Skin epidermis (tissue), 12 donors: ENCODE results near the gene RMND1.
"Not testable (repeated sequence)": the region's sequence is repeated elsewhere in the genome, so short reads cannot be mapped to it uniquely, and the experiment has no call there.

Experiments used
- H3K27ac ChIP-seq, 21 experiments: fragments of 200-600 bp; sonication (generic) in 11 of 21; one replicate each; pipeline ENCODE4 v1.5.0; 2020; ENCODE audit warnings: mild to moderate bottlenecking in 3 of 21, inconsistent platforms in 2 of 21, moderate library complexity in 2 of 21
- H3K4me3 ChIP-seq, 7 experiments: fragments of 200-600 bp; sonication (generic) in 2 of 7; one replicate each; pipeline ENCODE4 v1.5.0; 2020; ENCODE audit warnings: inconsistent platforms in 2 of 7, mild to moderate bottlenecking in 2 of 7, moderate library complexity in 1 of 7

Gene RMND1

GRCh38 chr6:151455751-151456398 lies 3.9 kb upstream of the RMND1 start:
- not testable (repeated sequence) for H3K27ac ChIP-seq, H3K4me3 ChIP-seq

DNA sequence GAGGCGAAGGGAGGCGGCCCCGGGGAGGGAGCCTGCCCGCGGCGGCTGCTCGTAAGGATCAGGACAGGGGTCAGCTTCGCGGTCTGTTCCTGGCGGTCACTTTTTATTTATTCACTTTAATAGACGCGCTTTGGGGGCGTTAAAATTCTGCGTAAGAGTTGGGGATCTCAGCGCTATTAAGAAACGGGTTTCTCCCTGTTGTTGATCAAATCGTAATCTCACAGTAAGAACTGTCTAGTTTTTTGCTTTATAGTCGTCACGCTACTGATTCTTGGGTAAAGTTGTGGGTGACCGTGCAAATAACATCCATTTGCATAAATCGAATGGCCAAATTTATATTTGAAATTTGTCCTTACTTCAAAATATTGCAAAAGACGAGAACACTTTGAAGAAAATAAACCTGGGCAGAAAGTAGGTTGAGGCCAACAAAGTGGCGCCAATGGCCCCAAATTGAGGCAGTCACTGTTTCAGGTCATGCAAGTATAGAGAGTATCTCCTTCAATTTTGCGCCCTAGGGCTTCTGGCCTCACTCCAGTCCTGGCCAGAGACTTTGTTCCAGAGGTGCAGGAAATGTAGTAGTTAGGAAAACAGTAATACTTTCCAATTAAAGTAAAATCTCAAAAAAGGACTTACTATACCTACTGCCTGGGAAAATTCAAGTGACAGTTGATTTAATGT lies 963 bp upstream of the RMND1 start:
- peak overlapping the region; percentile 63 to 98 (median 89) for H3K4me3 ChIP-seq
- H3K27ac ChIP-seq: peak overlapping the region; percentile 81 to 98 (median 95)

DNA sequence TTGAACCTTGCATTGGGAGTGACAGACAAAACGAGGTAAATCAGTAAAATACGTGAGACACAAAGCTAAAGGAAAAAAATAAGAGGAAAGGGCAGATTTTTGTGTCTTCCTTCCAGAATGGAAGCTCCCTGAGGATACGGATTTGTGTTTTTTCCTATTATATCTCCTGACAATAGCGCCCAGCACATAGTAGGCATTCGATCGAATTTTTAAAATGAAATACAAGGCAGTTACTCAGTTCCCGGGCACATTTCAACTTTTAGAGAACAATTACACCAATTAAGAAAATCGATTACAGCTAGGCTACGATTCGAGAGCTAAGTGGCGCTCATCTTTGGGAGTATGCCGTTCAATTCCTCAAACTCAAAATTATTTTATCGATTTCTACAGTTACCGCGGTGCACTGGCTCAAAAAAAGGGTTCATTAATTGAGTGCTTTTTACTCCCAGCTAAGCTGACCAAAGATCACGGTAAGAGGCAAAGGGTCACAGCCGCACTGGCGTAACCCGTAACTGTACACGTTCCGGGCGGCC lies 443 bp downstream of the RMND1 start:
- H3K27ac ChIP-seq: peak overlapping the region in 20 of 21 experiments; percentile 72 to 97 (median 85)
- H3K4me3 ChIP-seq: peak overlapping the region; percentile 60 to 98 (median 84)

DNA sequence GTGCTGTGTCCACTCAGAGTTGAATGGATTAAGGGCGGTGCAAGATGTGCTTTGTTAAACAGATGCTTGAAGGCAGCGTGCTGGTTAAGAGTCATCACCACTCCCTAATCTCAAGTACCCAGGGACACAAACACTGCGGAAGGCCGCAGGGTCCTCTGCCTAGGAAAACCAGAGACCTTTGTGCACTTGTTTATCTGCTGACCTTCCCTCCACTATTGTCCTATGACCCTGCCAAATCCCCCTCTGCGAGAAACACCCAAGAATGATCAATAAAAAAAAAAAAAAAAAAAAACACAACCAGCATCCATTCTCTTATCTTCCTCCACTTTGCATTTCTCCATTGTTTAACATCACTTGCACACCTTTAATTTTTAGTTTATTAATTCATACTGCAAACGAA lies 998 bp downstream of the RMND1 start:
- Histone ChIP-seq H3K27ac (peak overlapping the region in 2 of 21 experiments; percentile 90), H3K4me3 (peak overlapping the region; percentile 60 to 98 (median 84))

DNA sequence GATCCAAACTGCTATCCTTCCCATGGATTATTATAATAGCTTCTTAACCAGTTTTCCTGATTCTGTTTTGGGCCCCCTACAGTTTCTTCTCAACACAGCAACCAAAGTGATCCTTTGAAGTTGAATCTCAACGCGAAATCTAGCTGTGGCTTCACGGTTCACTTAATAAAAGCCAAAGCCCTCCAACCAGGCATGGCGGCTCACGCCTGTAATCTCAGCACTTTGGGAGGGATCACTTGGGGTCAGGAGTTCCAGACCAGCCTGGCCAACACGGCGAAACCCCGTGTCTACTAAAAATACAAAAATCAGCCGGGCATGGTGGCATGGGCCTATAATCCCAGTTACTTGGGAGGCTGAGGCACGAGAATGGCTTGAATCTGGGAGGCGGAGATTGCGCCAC lies 3.3 kb downstream of the RMND1 start:
- no peak overlapping the region for H3K4me3 ChIP-seq
- H3K27ac ChIP-seq: no peak overlapping the region

- Histone ChIP-seq H3K4me3 (no peak overlapping the region), H3K27ac (peak overlapping the region in 3 of 21 experiments; percentile 35 to 73 (median 45))
These were observed 4.7 kb downstream of the RMND1 start for GRCh38 chr6:151447237-151447636.

- no peak overlapping the region for H3K4me3 ChIP-seq
- peak overlapping the region in 4 of 21 experiments; percentile 2 to 73 (median 47) for H3K27ac ChIP-seq
These were observed 6.4 kb downstream of the RMND1 start for GRCh38 chr6:151445482-151445881.

- Histone ChIP-seq H3K4me3 (no peak overlapping the region), H3K27ac (peak overlapping the region in 3 of 21 experiments; percentile 7 to 46 (median 15))
These were observed 7.9 kb downstream of the RMND1 start for GRCh38 chr6:151443911-151444621.

GRCh38 chr6:151443454-151443853 lies 8.5 kb downstream of the RMND1 start:
- Histone ChIP-seq H3K4me3 (no peak overlapping the region), H3K27ac (peak overlapping the region in 3 of 21 experiments; percentile 7 to 65 (median 10))

- Histone ChIP-seq H3K27ac (no peak overlapping the region), H3K4me3 (no peak overlapping the region)
These were observed 9.6 kb downstream of the RMND1 start for GRCh38 chr6:151442371-151442770.

GRCh38 chr6:151441390-151442166 lies 10.3 kb downstream of the RMND1 start:
- Histone ChIP-seq H3K4me3 (no peak overlapping the region), H3K27ac (peak overlapping the region in 5 of 21 experiments; percentile 7 to 59 (median 13))

DNA sequence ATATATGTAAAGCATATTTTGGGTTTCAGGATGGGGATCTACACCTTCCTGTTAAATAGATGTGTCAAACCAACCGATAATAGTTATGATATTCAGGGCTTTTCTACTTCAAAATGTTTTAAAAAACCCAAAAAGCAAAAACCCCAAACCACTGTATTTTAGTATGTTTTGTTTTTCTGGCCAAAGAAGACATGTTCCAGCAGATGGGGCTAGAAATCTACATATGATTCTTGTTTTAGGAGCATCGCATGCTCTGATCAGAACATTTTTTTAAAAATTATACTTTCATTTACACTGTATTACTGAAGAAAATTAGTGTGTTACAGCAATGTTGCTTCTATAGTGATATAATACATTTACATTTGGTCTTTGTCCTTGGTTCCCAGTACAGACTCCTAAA lies 11.0 kb downstream of the RMND1 start:
- H3K27ac ChIP-seq: peak overlapping the region in 5 of 21 experiments; percentile 7 to 59 (median 18)
- H3K4me3 ChIP-seq: no peak overlapping the region

GRCh38 chr6:151440498-151440897 lies 11.4 kb downstream of the RMND1 start:
- no peak overlapping the region for H3K4me3 ChIP-seq
- H3K27ac ChIP-seq: peak overlapping the region in 2 of 21 experiments; percentile 40 to 59

GRCh38 chr6:151437401-151437800 lies 14.5 kb downstream of the RMND1 start:
- Histone ChIP-seq H3K27ac (peak overlapping the region in 6 of 21 experiments; percentile 1 to 64 (median 38)), H3K4me3 (no peak overlapping the region)

DNA sequence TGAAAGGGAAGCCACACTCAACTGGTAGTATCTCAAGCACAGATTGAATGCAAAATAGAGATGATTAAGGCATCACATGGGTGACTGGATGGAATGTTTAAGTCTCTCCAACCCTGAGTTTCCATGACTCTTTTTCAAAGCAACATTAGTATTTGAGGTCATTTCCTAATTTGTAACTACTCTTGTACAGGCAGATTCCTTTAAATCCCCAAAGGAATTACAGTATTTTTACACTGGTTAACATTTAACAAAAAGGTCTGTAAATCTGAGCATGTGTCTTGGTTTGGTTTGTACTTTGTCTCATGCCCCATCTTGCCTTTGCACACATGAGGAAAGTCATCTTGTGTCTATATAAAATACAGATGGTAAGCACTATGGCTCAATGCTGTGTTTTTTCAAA lies 15.1 kb downstream of the RMND1 start:
- Histone ChIP-seq H3K27ac (peak overlapping the region in 5 of 21 experiments; percentile 1 to 73 (median 46)), H3K4me3 (no peak overlapping the region)

DNA sequence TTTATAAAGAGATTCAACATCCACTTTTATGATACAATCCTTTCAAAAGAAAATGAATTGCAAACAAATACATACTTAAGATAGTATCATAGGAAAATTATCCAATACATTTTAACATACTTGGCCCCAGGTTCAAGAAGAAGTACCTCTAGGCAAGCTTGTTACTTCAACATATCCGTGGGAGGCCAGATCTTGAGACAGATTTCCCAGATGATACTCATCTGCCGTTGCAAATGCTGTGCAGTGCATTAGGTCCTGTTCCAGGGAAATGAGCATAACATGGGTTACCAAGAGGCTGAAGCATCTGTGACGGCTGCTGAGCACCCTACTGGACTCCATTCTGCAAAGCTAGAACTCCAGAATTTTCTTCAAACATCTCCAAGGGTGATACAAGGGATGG lies 15.6 kb downstream of the RMND1 start:
- Histone ChIP-seq H3K4me3 (no peak overlapping the region), H3K27ac (peak overlapping the region in 5 of 21 experiments; percentile 0 to 73 (median 46))

DNA sequence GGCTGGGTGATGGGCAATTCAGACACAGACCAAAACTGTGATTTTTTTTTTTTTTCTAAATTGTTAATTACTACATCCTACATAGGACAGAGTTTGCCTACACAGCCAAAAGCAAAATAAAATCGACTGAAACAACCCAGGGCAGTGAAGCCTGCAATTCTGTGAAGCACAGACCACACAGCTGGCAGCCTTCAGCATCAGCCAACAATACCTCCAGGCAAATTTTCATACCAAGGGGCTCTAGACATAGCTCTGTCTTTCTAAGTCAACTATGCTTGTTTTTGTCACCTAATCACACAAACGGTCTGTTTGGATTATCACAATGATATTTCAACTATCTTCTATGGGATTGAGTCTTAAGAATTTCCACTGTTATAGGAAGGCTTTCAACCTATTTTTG lies 17.6 kb downstream of the RMND1 start:
- no peak overlapping the region for H3K4me3 ChIP-seq
- H3K27ac ChIP-seq: peak overlapping the region in 1 of 21 experiments; percentile 2

DNA sequence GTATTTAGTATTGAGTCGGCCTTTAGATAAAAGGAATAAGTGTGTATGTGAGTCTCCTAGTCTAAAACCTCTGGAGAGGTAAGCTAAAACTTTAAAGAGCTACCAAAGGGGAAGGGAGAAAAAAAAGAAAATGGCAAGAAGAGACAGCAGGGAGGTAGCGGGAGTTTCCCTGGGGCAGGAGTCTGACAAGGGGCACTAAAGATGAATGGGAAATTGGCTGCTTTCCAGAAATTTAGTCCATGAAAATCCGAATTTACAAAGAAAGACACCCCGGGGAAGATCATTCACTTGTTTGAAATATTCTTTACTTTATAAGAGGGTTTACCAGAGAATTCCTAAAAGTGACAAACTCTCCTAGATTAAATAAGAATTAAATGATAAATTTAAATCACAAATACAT lies 19.3 kb downstream of the RMND1 start:
- no peak overlapping the region for H3K4me3 ChIP-seq

DNA sequence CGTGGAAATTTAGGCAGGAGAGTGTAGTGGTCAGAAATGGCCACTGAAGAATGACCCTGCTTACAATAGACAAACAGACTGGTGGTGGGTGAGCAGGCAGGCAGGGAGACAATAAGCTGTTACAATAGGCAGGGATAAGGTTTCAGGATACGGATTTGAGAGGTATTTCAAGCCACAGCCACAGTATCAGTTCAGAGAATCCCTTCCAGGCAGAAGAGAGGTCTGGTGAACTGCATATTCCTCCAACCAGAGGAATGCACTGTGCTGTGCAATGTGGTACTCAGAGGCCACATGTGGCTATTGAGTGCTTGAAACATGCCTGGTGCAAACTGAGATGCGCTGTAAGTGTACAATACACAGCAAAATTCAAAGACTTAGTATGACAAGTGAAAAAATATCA lies 20.6 kb downstream of the RMND1 start:
- H3K4me3 ChIP-seq: no peak overlapping the region
- no peak overlapping the region for H3K27ac ChIP-seq

More for the DNA sequence above, 19.3 kb downstream of the RMND1 start:
- no peak overlapping the region for H3K27ac ChIP-seq
